GM18519 (cell line): ENCODE results near the gene POP4.

Source experiments
- ATAC-seq: cut with Tn5 transposase; IDR thresholded peaks from one replicate; pipeline ENCODE4 v1.9.1; 2021; ENCODE audit warnings: mild to moderate bottlenecking, moderate library complexity; ENCODE audit not compliant: unreplicated experiment, low FRiP score

POP4 gene

DNA sequence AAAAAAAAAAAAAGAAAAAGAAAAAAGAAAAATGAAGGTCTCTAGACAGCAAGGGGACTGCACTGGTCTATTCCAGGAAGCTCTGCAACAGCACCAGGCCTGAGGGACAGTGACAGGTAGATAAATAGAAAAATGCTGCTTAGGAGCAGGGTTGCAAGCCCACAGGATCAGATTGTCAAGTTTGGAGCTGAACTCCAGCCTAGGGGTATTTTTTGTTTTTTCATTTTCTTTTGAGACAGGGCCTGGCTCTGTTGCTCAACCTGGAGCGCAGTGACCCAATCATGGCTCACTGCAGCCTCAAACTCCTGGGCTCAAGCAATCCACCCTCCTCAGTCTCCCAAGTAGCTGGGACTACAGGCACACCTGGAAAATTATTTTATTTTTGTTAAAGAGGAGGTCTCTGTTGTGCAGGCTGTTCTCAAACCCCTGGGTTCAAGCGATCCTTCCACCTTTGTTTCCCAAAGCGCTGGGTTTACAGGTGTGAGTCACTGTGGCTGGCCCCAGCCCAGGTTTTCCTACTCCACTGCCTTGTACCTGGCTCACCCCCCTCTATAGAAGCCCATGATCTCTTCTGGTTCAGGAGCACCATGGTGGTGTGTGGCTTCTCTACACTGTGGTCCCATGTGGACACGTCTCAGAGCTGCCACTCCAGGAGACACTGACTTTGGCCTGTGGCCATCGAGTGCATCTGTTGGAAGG is 23.9 kb downstream of the POP4 start:
- no peak for ATAC-seq

DNA sequence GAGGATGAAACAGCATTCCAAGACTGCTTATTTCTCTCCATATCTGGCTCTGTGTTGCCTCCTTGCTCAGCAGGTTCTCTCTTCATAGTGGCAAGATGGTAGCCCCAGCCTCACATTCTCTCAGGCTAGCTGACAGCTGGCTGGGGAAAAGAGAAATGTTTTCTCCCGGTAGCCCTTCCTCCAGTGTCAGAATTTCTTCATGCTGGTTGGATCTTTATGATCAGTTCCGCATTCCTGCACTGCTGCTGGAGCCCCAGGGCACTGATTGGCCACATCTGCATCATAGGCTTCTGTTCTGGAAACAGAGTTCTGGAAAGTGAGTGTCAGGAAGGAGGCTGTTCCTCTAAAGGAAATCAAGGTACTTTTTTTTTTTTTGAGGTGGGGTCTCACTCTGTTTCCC is 24.6 kb downstream of the POP4 start:
- no peak for ATAC-seq

DNA sequence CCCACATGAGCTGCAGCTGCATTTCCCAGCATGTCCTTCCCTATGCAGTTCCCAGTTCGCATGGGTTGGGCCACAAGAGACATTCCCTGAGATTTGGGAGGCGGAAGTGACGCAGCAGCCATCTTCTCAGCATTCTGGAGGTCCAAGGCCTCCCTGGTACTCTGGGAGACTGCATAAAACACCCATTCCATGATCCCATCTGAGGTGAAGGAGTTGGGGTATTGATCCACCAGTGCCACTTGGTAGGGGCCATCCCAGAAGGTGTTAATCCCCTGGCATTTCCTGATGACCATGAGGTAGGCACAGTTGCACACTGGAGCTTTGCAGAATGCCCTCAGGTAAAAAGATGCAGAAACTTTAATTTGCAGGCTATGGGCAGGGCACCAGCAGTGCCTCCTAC is 25.4 kb downstream of the POP4 start:
- no peak for ATAC-seq

DNA sequence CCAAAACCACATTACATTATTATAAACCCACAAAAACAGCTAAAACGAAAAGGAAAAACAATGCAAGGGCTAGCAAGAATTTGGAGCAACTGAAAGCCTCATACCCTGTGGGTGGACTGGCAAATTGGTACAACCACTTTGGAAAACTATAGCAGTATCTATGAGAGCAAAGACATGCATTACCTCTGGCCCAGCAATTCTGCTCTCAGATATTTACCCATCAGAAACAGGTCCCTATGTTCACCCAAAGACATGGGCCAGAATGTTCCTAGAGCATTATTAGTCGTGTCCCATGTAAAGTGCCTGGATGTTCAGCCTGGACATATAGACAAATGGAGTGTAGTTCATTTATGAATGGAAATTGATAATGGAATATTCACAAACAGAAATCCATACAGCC is 27.9 kb downstream of the POP4 start:
- no peak for ATAC-seq

DNA sequence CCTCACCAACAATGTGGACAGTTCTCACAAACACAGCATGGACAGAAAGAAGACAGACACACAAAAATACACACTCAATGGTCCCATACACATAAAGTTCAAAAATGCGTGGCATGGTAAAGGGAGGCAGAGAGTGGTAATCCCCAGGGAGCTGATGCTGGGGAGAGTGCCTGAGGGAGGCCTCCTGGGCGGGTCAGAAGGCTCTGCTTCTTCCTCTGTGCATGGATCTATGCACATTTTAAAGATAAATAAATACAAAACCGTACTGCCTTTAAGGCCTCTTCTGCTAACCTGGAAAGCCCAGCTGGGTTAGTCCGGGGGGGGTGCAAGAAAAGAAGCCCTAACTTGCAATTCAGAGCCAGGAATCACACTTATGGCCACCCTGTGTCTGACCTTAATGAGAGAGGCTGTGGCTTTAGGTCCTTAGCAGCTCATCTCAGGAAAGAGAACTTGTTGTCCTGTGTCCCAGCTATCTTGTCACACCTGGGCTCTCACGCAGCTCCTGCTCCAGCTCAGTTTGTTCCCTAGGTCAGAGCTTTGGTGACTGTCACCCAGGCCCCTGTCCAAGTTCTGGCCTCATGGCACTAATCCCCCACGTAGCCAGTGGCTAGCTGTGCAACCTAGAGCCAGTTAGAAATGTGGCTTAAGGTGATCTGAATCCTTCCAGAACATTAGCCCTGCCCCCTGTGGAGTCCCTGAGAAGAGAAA is 28.5 kb downstream of the POP4 start:
- ATAC-seq, result no peak

DNA sequence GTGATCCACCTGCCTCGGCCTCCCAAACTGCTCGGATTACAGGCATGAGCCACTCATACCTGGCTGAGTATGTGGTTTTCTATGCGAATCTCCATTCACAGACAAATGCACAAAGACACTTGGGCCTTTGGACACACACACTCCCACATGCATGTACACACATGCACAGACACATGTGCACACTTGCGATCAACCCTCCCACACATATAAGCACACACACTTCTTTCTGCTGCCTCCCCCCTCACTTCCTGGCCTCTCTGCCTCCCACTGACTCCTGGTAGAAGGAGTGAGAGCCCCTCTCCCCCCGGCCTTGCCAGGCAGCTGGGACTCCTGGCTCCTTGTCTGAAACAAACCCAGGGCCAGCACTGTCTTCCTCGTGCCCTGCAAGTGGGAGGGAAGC is 29.9 kb downstream of the POP4 start:
- ATAC-seq, result no peak

DNA sequence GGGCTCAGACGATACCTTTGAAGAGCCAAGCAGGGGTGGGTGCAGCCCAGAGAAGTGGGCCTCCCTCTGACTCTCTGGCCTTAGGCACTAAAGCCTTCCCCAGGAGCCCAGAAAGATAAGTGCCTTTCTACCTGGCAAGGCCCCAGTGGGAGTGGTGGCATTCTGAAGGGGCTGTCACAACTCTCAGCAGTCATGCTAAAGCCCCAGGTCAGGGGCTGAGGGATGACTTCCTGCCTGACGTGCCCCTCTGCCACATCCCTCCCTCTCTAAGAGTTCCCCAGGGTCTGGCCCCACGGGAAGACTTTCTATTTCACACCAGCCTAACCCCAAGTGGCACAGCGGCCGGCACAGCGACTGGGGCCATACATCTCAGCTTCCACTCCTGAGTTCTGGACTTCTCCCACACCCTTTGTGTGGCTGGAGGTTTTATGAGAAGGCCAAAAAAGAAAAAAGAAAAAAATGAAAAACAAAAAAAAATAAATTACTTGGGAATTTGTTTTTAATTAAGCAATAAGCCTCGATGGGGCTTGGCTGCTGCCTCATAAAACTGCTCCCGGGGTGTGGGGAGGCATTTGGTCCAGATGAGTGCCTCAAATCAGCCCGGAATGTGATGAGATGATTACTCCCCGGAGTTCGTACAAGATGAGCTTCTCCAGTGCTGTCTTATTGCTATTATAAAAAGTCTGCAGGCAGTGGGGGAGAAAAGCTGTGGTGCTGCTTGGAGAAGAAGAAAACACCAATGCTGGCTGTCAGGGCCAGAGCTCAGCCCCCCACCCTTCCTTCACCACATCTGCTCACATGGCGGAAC is 30.7 kb downstream of the POP4 start:
- no peak for ATAC-seq

DNA sequence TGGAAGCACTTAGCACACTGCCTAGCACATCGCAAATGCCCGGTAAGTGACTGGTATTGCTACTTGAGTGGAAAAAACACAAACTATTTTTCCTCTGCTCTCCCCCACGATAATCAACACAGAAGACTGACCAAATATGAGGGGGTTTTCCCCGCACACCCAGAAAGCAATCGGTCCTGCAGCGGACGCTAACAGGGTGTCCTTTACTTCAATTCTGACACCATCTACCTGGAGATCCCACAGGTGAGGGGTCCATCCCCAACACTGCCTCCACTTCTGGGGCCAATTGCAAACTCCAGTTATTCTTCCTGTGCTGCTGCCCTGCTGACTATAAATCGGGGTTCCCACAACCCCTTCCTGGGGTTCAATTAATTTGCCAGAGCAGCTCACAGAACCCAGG is 33.0 kb downstream of the POP4 start:
- ATAC-seq, result no peak

DNA sequence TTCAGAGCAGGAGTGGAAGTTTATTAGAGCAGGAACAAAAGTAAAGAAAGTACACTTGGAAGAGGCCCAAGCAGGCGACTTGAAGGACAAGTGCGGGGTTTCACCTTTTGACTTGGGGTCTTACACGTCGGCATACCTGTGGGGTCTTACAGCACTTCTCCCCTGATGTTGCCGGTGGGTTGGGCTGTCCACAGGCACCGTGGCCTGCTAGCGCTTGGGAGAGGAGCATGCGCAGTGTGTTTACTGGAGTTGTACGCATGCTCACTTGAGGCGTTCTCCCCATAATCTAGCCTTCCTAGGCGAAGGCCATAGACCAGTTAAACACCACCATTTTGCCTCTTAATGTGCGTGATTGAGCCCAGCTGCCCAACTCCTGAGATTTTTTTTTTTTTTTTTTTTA is 34.1 kb downstream of the POP4 start:
- ATAC-seq, result no peak

DNA sequence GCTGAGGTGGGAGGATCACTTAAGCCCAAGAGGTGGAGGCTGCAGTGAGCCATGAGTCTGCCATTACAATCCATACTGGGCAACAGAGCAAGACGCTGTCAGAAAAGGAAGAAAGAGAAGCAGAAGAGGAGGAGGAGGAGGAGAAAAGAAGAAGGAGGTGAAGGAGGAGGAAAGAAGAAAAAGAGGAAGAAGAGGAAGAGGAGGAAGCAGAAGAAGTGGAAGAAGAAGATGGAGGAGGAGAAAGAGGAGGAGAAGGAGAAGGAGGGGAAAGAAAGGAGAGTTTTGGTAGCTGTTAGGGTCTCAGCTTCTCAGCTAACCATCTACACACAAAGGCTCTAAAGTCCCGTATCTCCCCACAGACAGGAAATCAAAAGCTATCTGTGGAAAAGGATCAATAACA is 35.5 kb downstream of the POP4 start:
- ATAC-seq, result no peak

DNA sequence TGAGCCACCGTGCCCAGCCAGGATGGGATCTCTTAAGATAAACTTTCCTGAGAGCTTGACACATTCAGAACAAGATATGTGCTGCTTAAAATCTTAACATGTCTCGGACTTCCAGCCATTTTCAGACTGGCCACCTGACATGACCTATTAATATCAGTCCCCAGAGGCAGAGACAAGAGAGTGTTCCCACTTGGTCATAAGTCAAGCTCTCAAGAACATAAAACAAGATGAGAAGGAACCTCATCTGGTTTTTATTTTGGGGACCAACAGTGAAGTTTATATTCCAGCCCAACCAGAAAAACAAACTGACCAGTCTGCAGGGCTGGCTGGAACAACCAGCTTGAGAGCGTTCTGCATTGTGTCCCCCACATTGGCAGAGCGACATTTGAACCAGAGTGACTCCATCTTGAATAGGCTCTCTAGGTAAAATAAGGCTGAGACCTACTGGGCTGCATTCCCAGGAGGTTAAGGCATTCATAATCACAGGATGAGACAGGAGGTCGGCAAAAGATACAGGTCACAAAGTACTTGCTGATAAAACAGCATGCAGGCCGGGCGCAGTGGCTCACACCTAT is 37.4 kb downstream of the POP4 start:
- no peak for ATAC-seq

DNA sequence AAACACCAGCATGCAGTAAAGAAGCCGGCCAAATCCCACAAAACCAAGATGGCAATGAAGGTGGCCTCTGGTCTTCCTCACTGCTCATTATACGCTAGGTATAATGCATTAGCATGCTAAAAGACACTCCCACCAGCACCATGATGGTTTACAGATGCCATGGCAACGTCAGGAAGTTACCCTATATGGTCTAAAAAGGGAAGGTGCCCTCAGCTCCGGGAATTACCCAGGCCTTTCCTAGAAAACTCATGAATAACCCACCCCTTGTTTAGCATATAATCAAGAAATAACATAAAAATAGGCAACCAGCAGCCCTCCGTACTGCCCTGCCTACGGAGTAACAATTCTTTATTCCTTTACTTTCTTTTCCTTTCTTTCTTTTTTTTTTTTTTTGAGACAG is 38.1 kb downstream of the POP4 start:
- ATAC-seq, result no peak

DNA sequence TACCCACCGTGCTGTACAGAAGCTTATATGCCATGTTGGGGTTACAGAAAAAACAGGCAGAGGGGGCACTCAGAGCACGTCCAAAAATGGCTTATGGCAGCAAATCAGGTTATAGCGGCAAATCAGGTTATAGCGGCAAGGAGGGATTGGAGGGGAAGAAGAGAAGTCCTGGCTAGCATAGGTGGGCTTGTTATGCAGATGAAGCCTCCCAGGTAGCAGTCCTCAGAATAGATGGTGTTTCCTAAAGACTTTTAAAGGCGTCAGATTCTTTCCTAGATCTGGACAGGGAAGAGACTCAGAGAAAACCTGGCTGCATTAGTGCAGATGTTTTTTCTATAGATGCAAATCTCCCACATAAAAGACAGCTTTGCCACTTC is 39.4 kb downstream of the POP4 start:
- no peak for ATAC-seq

DNA sequence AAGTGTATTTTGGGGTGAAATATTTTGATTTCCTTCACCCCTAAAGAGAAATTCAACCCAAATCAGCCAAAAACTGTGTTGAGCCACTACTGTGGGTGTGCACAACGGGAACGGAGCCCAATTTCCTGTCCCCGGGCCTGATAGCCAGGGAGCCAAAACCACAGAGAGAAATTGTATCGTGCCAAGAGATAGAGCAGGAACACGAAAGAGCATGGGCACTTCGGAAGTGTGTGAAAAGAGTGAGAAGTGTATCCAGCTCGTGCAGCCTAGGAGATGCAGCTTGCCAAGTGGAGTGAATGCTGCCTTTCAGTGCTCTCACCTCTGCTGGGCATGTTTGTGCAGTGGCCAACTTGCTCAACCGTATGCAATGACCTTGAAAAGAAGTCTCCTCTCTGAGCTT is 39.8 kb downstream of the POP4 start:
- ATAC-seq, result no peak

DNA sequence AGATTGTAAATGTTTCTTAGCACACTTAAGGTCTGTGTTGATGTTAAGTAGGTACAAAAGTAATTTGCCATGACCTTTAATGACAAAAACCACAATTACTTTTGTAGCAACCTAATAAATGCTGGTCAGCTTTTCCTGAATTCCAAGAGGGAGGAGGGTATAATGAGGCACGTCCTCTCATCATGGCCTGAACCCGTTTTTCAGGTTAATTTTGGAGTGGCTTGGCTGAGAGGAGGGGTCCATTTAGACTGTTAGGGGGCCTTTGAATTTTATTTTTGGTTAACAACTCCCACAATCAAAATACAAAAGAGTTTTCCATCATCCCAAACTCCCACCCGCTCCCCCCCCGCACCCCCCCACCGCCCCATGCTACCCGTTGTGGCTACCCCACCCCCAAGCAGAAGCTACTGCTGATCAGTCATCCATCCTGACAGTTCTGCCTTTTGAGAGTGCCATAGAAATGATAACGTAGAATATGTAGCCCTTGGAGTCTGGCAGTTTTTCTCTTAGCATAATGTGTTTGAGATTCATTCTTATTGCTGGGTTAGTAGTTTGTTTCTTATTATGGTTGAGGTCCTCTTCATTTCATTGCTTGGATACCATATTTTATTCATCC is 44.8 kb downstream of the POP4 start:
- no peak for ATAC-seq

DNA sequence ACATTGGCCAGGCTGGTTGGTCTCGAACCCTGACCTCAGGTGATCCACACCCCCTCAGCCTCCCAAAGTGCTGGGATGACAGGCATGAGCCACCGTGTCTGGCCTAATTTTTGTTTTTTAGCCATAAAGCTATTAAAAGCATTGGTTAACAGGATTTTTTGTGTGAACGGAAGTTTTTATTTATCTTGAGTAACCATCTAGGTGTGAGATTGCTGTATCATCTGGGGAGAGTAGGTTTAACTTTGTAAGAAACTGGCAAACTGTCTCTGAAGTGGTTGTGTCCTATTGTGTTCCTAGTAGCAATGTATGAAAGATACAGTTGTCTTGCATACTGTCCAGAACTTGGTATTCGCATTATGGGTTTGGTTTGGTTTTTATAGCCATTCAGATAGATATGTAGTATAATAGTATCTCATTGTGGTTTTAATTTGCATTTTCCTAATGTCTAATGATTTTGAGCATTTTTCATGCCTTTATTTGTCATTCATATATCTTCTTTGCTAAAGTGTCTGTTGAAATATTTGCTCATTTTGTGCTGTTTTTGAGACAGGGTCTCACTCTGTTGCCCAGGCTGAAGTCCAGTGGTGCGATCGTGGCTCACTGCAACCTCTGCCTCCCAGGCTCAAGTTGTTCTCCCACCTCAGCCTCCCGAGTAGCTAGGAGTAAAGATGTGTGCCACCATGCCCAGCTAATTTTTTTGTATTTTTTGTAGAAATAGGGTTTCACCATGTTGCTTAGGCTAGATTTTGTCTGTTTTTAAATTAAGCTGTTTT is 45.7 kb downstream of the POP4 start:
- ATAC-seq, result no peak

DNA sequence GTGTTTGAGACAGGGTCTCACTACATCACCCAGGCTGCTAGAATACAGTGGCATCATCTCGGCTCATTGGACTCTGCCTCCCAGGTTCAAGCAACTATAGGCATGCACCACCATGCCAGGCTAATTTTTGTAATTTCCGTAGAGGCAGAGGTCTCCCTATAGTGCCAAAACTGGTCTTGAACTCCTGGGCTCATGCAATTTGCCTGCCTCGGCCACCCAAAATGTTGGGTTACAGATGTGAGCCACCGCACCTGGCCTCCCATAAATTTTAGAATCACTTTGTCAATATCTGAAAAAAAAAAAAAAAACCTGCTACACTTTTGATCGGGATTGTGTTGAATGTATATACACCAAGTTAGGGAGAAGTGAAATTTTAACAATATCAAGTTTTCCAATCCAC is 47.3 kb downstream of the POP4 start:
- no peak for ATAC-seq

DNA sequence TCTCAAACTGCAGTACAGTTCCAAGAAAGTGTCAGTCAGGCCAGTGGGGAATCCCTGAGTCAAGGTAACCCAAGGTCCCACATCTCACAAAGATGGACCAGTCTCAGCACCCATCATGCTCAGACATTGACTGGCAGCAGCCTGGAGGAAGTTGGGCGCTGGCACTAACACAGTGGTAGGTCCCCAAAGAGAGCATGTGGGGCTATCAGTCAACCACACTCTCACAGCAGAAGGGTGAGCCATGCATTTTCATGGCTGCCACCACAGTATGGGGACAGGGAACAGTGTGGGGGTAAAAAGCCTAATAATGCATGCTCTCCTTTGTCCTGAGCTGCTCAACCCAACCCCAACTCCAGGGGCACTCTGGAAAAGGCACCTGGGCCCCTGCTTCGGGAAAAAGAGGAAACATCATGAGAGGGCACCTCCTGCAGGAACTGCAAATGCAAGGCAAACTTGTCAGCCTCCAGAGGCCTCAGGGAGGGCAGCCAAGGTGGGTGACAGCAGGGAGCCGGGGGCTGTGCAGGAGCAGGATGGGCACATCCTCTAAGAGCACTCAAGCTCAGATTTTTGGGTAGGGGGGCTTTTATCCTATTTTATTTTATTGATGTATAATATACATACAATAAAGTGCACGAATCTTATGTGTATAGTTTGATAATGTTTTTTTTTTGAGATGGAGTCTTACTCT is 49.7 kb downstream of the POP4 start:
- no peak for ATAC-seq

DNA sequence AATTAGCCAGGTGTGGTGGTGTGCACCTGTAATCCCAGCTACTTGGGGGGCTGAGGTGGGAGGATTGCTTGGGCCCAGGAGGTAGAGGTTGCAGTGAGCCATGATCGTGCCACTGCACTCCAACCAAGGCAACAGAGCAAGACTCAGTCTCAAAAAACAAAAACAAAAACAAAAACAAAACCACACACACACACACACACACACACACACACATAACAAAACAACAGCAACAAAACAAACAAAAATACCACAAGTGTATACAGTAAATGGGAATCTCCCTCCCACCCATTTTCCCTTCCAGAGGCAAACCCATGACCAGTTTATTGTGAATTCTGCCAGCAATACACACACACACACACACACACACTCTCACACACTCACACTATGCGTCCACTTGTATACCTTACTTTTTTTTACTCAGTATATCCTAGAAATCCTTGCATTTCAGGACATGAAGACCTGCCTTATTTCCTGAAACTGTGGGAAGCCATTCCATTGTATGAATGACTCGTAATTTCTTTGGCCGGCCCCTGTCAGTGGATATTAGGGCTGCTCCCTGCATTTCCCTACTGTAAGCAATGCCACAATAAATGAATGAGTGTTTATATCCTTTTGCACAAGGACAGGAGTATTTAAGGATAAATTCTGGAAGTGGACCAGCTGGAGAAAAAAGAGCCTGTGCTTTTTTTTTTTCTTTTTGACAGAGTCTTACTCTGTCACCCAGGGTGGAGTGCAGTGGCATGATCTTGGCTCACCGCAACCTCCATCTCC is 52.3 kb downstream of the POP4 start:
- ATAC-seq, result no peak
